NCI-H526 treated with DMSO at 0.1 percent for 48 hours (cell line): ENCODE measurements around the gene SCNN1B.
"Not testable (repeated sequence)": the region's sequence is repeated elsewhere in the genome, so short reads cannot be mapped to it uniquely, and the experiment has no call there.

Experiments
- DNase-seq: peaks from one replicate; lab custom pipeline; 2025; lab: John Stamatoyannopoulos, UW

Gene SCNN1B

GRCh38 chr16:23302045-23302956 is at the start of gene SCNN1B:
SCNN1B (plus strand) TSS chr16:23302302; CDS start chr16:23348600, 46,298 bp downstream.
- DNase-seq, result no peak

GRCh38 chr16:23252310-23252709 is 49.8 kb upstream of the SCNN1B start:
- DNase-seq, result no peak

GRCh38 chr16:23253650-23254049 is 48.5 kb upstream of the SCNN1B start:
- not testable (repeated sequence) for DNase-seq

GRCh38 chr16:23254338-23254737 is 47.8 kb upstream of the SCNN1B start:
- no peak for DNase-seq

- no peak for DNase-seq
Observed at GRCh38 chr16:23255000-23255399, 47.1 kb upstream of the SCNN1B start.

GRCh38 chr16:23256440-23256839 is 45.7 kb upstream of the SCNN1B start:
- DNase-seq, result no peak

GRCh38 chr16:23257682-23258081 is 44.4 kb upstream of the SCNN1B start:
- DNase-seq, result no peak

- DNase-seq, result no peak
Observed at GRCh38 chr16:23258919-23259237, 43.2 kb upstream of the SCNN1B start.

GRCh38 chr16:23267647-23268046 is 34.5 kb upstream of the SCNN1B start:
- DNase-seq, result no peak

GRCh38 chr16:23268561-23268960 is 33.5 kb upstream of the SCNN1B start:
- DNase-seq, result no peak

GRCh38 chr16:23269248-23269953 is 32.7 kb upstream of the SCNN1B start:
- no peak for DNase-seq

GRCh38 chr16:23270654-23271053 is 31.4 kb upstream of the SCNN1B start:
- DNase-seq, result no peak

- DNase-seq, result peak; percentile 12
Observed at GRCh38 chr16:23274968-23275367, 27.1 kb upstream of the SCNN1B start.

GRCh38 chr16:23276821-23277220 is 25.3 kb upstream of the SCNN1B start:
- no peak for DNase-seq

GRCh38 chr16:23278031-23278430 is 24.1 kb upstream of the SCNN1B start:
- DNase-seq, result no peak

- DNase-seq, result peak; percentile 93
Observed at GRCh38 chr16:23279721-23280153, 22.4 kb upstream of the SCNN1B start.

GRCh38 chr16:23280483-23280967 is 21.6 kb upstream of the SCNN1B start:
- DNase-seq, result peak; percentile 50

GRCh38 chr16:23282568-23282967 is 19.5 kb upstream of the SCNN1B start:
- DNase-seq, result no peak

GRCh38 chr16:23283571-23283970 is 18.5 kb upstream of the SCNN1B start:
- no peak for DNase-seq

- DNase-seq, result no peak
Observed at GRCh38 chr16:23284584-23284983, 17.5 kb upstream of the SCNN1B start.

- DNase-seq, result no peak
Observed at GRCh38 chr16:23286131-23286532, 16.0 kb upstream of the SCNN1B start.

GRCh38 chr16:23288209-23288608 is 13.9 kb upstream of the SCNN1B start:
- DNase-seq, result no peak
